ENCODE results near the gene ATG4C. TPM values are rescaled to one million over a fixed set of nuclear protein-coding genes. Genes with fewer than 3 reads are reported as not detected.

ATG4C gene
- total and polyA plus RNA-seq, 10 of the 15 experiments (the other 5 are each of a cell fraction or from before 2014, with no cell fraction given), result 8.1 to 30.9 (median 18.9) TPM

- Histone ChIP-seq H3K9me3 (replicated peaks; ENCODE audit: control insufficient read depth, insufficient read depth, low read length) (no peaks in the 10 kb centered on the region), H3K36me3 (ENCODE audit: control insufficient read depth in 2 of 2, insufficient read depth in 2 of 2, low read length in 1 of 2) (no peaks in the 10 kb centered on the region), H3K4me1 (ENCODE audit: control insufficient read depth, insufficient read depth, low read length) (no peaks in the 10 kb centered on the region), H3K9ac (ENCODE audit: control insufficient read depth, insufficient read depth, low read length) (no peak overlapping the region), H3K27me3 (replicated peaks in 1 of 2; ENCODE audit: control insufficient read depth in 2 of 2, insufficient read depth in 2 of 2, low read length in 1 of 2) (no peaks in the 10 kb centered on the region; a peak in 1 of 4 replicates), H4K20me1 (ENCODE audit: control insufficient read depth, insufficient read depth) (no peaks in the 10 kb centered on the region), H3K4me3 (no peak overlapping the region), H3K27ac (ENCODE audit: control insufficient read depth, insufficient read depth) (no peak overlapping the region), H3K4me2 (ENCODE audit: control insufficient read depth, insufficient read depth) (no peak overlapping the region), H2AFZ (ENCODE audit: control insufficient read depth, low read depth, low read length) (no peak overlapping the region), H3K79me2 (ENCODE audit: control insufficient read depth, insufficient read depth, low read length) (no peaks in the 10 kb centered on the region)
- SMC1A ChIA-PET (ENCODE audit: uncharacterized antibody, unreplicated experiment), result no interaction called here
- in situ Hi-C loops (cut with MboI) (no loop called here), intact Hi-C loops (cut with micrococcal nuclease; ENCODE audit: unreplicated experiment) (no loop called here)
- POLR2A ChIA-PET, result no interaction called here
- CTCF ChIA-PET, result no interaction called here
- no TSS peak for BruUV-seq (replicated peaks)
- no peak for DNase-seq (ENCODE audit: low read depth, low spot score)
- no peak for ATAC-seq
- WGBS (ENCODE audit: insufficient coverage, insufficient replicate concordance, low lambda C conversion rate, missing lambda C conversion rate), result 67% methylated on average over 1 of the region's 1 CpG
- RAD21 ChIA-PET (ENCODE audit: unreplicated experiment), result no interaction called here
- no peak for FAIRE-seq
- TF ChIP-seq ATF7 (IDR thresholded peaks at IDR 0.05; ENCODE audit: low read depth) (no peak), PAX8 (IDR thresholded peaks at IDR 0.05) (no peak), ETV6 (conservative IDR thresholded peaks at IDR 0.05 in 1 of 2, IDR thresholded peaks at IDR 0.05 in 1 of 2; ENCODE audit: borderline replicate concordance in 1 of 2, low read depth in 1 of 2) (no peak), STAT1 (conservative IDR thresholded peaks at IDR 0.05) (no peak), ZBTB4 (CRISPR knock-in tag; IDR thresholded peaks at IDR 0.05) (no peak), PBX3 (IDR thresholded peaks at IDR 0.05; ENCODE audit: insufficient replicate concordance, low read depth, low read length) (no peak), SP1 (IDR thresholded peaks at IDR 0.05; ENCODE audit: low read depth, low read length) (no peak), CUX1 (IDR thresholded peaks at IDR 0.05; ENCODE audit: insufficient replicate concordance, low read depth, low read length) (no peak), GATAD2B (conservative IDR thresholded peaks at IDR 0.05; ENCODE audit: low read depth) (no peak), IKZF2 (IDR thresholded peaks at IDR 0.05) (no peak), SMAD5 (IDR thresholded peaks at IDR 0.05; ENCODE audit: low read depth) (no peak)
Measured at GRCh38 chr1:62900566-62900965, 116.6 kb downstream of the ATG4C start.
